HEK293 (cell line): ENCODE measurements around the gene PRKAG2.

Experiments
- CTCF ChIA-PET: fragments of 350-600 bp; formaldehyde crosslinking; extraction: SDS; loops from one replicate; lab custom pipeline; 2021; ENCODE audit warnings: antibody characterized with exemption; lab: Yijun Ruan, JAX
- POLR2A ChIA-PET: fragments of 300-600 bp; formaldehyde crosslinking; extraction: SDS; loops from one replicate; lab custom pipeline; 2020; ENCODE audit warnings: antibody characterized with exemption, inconsistent platforms; lab: Yijun Ruan, JAX
- H3K27ac ChIP-seq: fragments of 200-500 bp; sonication (Bioruptor generic); 2 replicates; pipeline ENCODE4 v1.5.1; 2014; ENCODE audit warnings: low read depth, low read length, control low read depth, inconsistent platforms; ENCODE audit errors: extremely low read depth
- H3K36me3 ChIP-seq, 2 experiments: fragments of 200-500 bp in 1 of 2; sonication (Bioruptor generic) in 1 of 2; 1 replicate in 1 of 2; 2 replicates in 1 of 2; pipeline ENCODE4 v1.5.1; 2014 to 2017; ENCODE audit warnings: inconsistent platforms in 2 of 2, low read length in 2 of 2; ENCODE audit not compliant: control insufficient read depth in 2 of 2, insufficient read depth in 1 of 2
- H3K4me1 ChIP-seq: fragments of 200-500 bp; sonication (Bioruptor generic); 2 replicates; pipeline ENCODE4 v1.5.1; 2014; ENCODE audit warnings: mild to moderate bottlenecking, low read length, inconsistent platforms; ENCODE audit not compliant: control insufficient read depth, insufficient read depth
- H3K4me3 ChIP-seq: 2 replicates; pipeline ENCODE4 v1.5.1; 2011; ENCODE audit warnings: low read depth, mild to moderate bottlenecking, control low read depth, low read length, moderate library complexity
- H3K9me3 ChIP-seq: fragments of 200-500 bp; sonication (Bioruptor generic); 2 replicates; pipeline ENCODE4 v1.5.1; 2014; ENCODE audit warnings: low read depth, low read length, inconsistent platforms; ENCODE audit not compliant: control insufficient read depth, insufficient read depth
- GLI4 ChIP-seq: fragments of 450-650 bp; formaldehyde crosslinking; IDR thresholded peaks from 2 replicates; pipeline ENCODE4 v1.5.1; 2016; ENCODE audit warnings: missing biosample characterization, missing genetic modification characterization
- KLF9 ChIP-seq: fragments of 450-650 bp; formaldehyde crosslinking; IDR thresholded peaks from 2 replicates; pipeline ENCODE4 v1.5.1; 2016; ENCODE audit warnings: missing biosample characterization, missing genetic modification characterization, low read depth
- PRDM4 ChIP-seq: fragments of 450-650 bp; formaldehyde crosslinking; IDR thresholded peaks from 2 replicates; pipeline ENCODE4 v1.5.1; 2017; ENCODE audit warnings: missing biosample characterization, missing genetic modification characterization
- SP7 ChIP-seq: fragments of 450-650 bp; formaldehyde crosslinking; IDR thresholded peaks from 2 replicates; pipeline ENCODE4 v1.5.1; 2016; ENCODE audit warnings: missing biosample characterization, missing genetic modification characterization
- ZBTB17 ChIP-seq: fragments of 450-650 bp; formaldehyde crosslinking; IDR thresholded peaks from 2 replicates; pipeline ENCODE4 v1.5.1; 2016; ENCODE audit warnings: missing biosample characterization, missing genetic modification characterization
- ZBTB49 ChIP-seq: fragments of 450-650 bp; formaldehyde crosslinking; IDR thresholded peaks from 2 replicates; pipeline ENCODE4 v1.5.1; 2016; ENCODE audit warnings: missing biosample characterization, missing genetic modification characterization, low read depth
- ZBTB6 ChIP-seq: fragments of 450-650 bp; formaldehyde crosslinking; IDR thresholded peaks from 2 replicates; pipeline ENCODE4 v1.5.1; 2017; ENCODE audit warnings: missing biosample characterization, missing genetic modification characterization
- ZFP3 ChIP-seq: fragments of 450-650 bp; formaldehyde crosslinking; IDR thresholded peaks from 2 replicates; pipeline ENCODE4 v1.5.1; 2016; ENCODE audit warnings: low read depth, missing biosample characterization, missing genetic modification characterization
- ZNF157 ChIP-seq: fragments of 450-650 bp; formaldehyde crosslinking; IDR thresholded peaks from 2 replicates; pipeline ENCODE4 v1.5.1; 2016; ENCODE audit warnings: missing biosample characterization, missing genetic modification characterization
- ZNF175 ChIP-seq: fragments of 450-650 bp; formaldehyde crosslinking; IDR thresholded peaks from 2 replicates; pipeline ENCODE4 v1.5.1; 2016; ENCODE audit warnings: missing biosample characterization, missing genetic modification characterization
- ZNF184 ChIP-seq: fragments of 450-650 bp; IDR thresholded peaks from 2 replicates; pipeline ENCODE4 v1.5.1; 2018; ENCODE audit warnings: missing biosample characterization, mild to moderate bottlenecking, missing genetic modification characterization
- ZNF26 ChIP-seq: fragments of 450-650 bp; formaldehyde crosslinking; IDR thresholded peaks from 2 replicates; pipeline ENCODE4 v1.5.1; 2016; ENCODE audit warnings: missing biosample characterization, missing genetic modification characterization
- ZNF394 ChIP-seq: fragments of 450-650 bp; formaldehyde crosslinking; IDR thresholded peaks from 2 replicates; pipeline ENCODE4 v1.5.1; 2016; ENCODE audit warnings: missing biosample characterization, missing genetic modification characterization, mild to moderate bottlenecking, moderate library complexity, borderline replicate concordance
- ZNF423 ChIP-seq: fragments of 450-650 bp; formaldehyde crosslinking; IDR thresholded peaks from 2 replicates; pipeline ENCODE4 v1.5.1; 2016; ENCODE audit warnings: missing biosample characterization, missing genetic modification characterization
- ZNF510 ChIP-seq: fragments of 450-650 bp; formaldehyde crosslinking; IDR thresholded peaks from 2 replicates; pipeline ENCODE4 v1.5.1; 2018; ENCODE audit warnings: mild to moderate bottlenecking, missing genetic modification characterization, missing biosample characterization; ENCODE audit not compliant: insufficient replicate concordance
- ZNF544 ChIP-seq: fragments of 450-650 bp; formaldehyde crosslinking; IDR thresholded peaks from 2 replicates; pipeline ENCODE4 v1.5.0; 2017; ENCODE audit warnings: missing biosample characterization, missing genetic modification characterization
- ZNF555 ChIP-seq: fragments of 450-650 bp; formaldehyde crosslinking; conservative IDR thresholded peaks from 2 replicates; pipeline ENCODE4 v1.5.1; 2017; ENCODE audit warnings: missing biosample characterization, mild to moderate bottlenecking, missing genetic modification characterization, inconsistent platforms
- ZNF658 ChIP-seq: fragments of 450-650 bp; formaldehyde crosslinking; IDR thresholded peaks from 2 replicates; pipeline ENCODE4; 2016; ENCODE audit warnings: missing biosample characterization, missing genetic modification characterization
- ZNF660 ChIP-seq: fragments of 450-650 bp; IDR thresholded peaks from 2 replicates; pipeline ENCODE4 v1.5.1; 2018; ENCODE audit warnings: missing biosample characterization, mild to moderate bottlenecking, missing genetic modification characterization
- ZNF701 ChIP-seq: fragments of 450-650 bp; formaldehyde crosslinking; IDR thresholded peaks from 2 replicates; pipeline ENCODE4 v1.5.1; 2016; ENCODE audit warnings: missing biosample characterization, missing genetic modification characterization
- ZNF707 ChIP-seq: fragments of 450-650 bp; formaldehyde crosslinking; IDR thresholded peaks from 2 replicates; pipeline ENCODE4 v1.5.1; 2016; ENCODE audit warnings: missing biosample characterization, missing genetic modification characterization

The PRKAG2 gene

GRCh38 chr7:151817315-151817690 is 59.6 kb downstream of the PRKAG2 start:
- H3K4me1 ChIP-seq: no peaks in the 10 kb centered on the region

GRCh38 chr7:151816562-151817314 is 60.2 kb downstream of the PRKAG2 start:
- H3K4me1 ChIP-seq: no peaks in the 10 kb centered on the region
- POLR2A ChIA-PET: no interaction called here
- CTCF ChIA-PET: interaction anchor here (0.7 kb wide), 1 partner anchor 215 kb away, joined by 3 read pairs; no protein-coding TSS in a partner anchor
- H3K9me3 ChIP-seq: no peaks in the 10 kb centered on the region
- H3K4me3 ChIP-seq: no peak overlapping the region
- H3K36me3 ChIP-seq: no peaks in the 10 kb centered on the region
- TF ChIP-seq PRDM4 (tag by site-specific recombination) (no peak), ZNF707 (tag by site-specific recombination) (no peak), ZNF26 (tag by site-specific recombination) (no peak), ZNF555 (no peak), ZBTB17 (tag by site-specific recombination) (0 out of 2 replicates have a peak, but pooled peaks have one; percentile 36), ZNF394 (tag by site-specific recombination) (no peak)
- H3K27ac ChIP-seq: no peak overlapping the region

More at GRCh38 chr7:151817315-151817690, 59.6 kb downstream of the PRKAG2 start:
- CTCF ChIA-PET: interaction anchor here (0.7 kb wide), 1 partner anchor 216 kb away, joined by 3 read pairs; no protein-coding TSS in a partner anchor
- POLR2A ChIA-PET: no interaction called here
- Histone ChIP-seq H3K27ac (no peak overlapping the region), H3K9me3 (no peaks in the 10 kb centered on the region), H3K4me3 (no peak overlapping the region), H3K36me3 (no peaks in the 10 kb centered on the region)
- no peak for TF ChIP-seq ZBTB49 (tag by site-specific recombination)
- no peak for TF ChIP-seq SP7 (tag by site-specific recombination)
- TF ChIP-seq GLI4 (tag by site-specific recombination): no peak
- no peak for TF ChIP-seq ZNF175
- TF ChIP-seq ZFP3 (tag by site-specific recombination): no peak
- no peak for TF ChIP-seq ZNF423 (tag by site-specific recombination)
- no peak for TF ChIP-seq ZNF510 (tag by site-specific recombination)
- no peak for TF ChIP-seq ZNF701 (tag by site-specific recombination)
- no peak for TF ChIP-seq ZNF660
- TF ChIP-seq ZBTB6 (tag by site-specific recombination): no peak
- no peak for TF ChIP-seq KLF9
- no peak for TF ChIP-seq ZNF544 (tag by site-specific recombination)
- no peak for TF ChIP-seq ZNF157 (tag by site-specific recombination)
- no peak for TF ChIP-seq ZNF658 (tag by site-specific recombination)
- TF ChIP-seq ZNF184 (tag by site-specific recombination): no peak
